Kidney (tissue), 14 donors: Measurements from ENCODE around the gene DCUN1D3. TPM values are rescaled to one million over a fixed set of nuclear protein-coding genes. Genes with fewer than 3 reads are reported as not detected.

Source experiments
- DNase-seq, 5 donors: peaks; one replicate each; pipeline ENCODE4 v3.0.0-alpha.2; 2013 to 2020
- FAIRE-seq: peaks from 2 replicates; lab custom pipeline; 2012; peaks lifted over from hg19 to GRCh38; lab: Jason Lieb, UNC
- H3K27ac ChIP-seq, 2 donors: one replicate each; pipeline ENCODE4 v1.7.0; 2013; ENCODE audit warnings: low read depth in 2 of 2, low read length in 2 of 2, inconsistent platforms in 1 of 2
- H3K27me3 ChIP-seq: one replicate; pipeline ENCODE4 v1.7.1; 2013; ENCODE audit warnings: low read length, inconsistent platforms; ENCODE audit not compliant: control insufficient read depth, insufficient read depth
- H3K36me3 ChIP-seq, 3 donors: one replicate each; pipeline versions ENCODE4 v1.7.0 to v1.7.1; 2013; ENCODE audit warnings: low read length in 3 of 3, control low read depth in 1 of 3, inconsistent platforms in 1 of 3; ENCODE audit not compliant: insufficient read depth in 3 of 3, control insufficient read depth in 2 of 3
- H3K4me1 ChIP-seq, 3 donors: one replicate each; pipeline versions ENCODE4 v1.7.0 to v1.7.1; 2013; ENCODE audit warnings: low read length in 3 of 3, inconsistent platforms in 1 of 3, low read depth in 1 of 3; ENCODE audit not compliant: control insufficient read depth in 2 of 3, insufficient read depth in 2 of 3
- H3K4me3 ChIP-seq, 3 donors: one replicate each; pipeline versions ENCODE4 v1.7.0 to v1.8.1; 2013; ENCODE audit warnings: low read length in 3 of 3, control low read depth in 1 of 3, inconsistent platforms in 1 of 3
- H3K9ac ChIP-seq, 3 donors: one replicate each; pipeline versions ENCODE4 v1.7.0 to v1.7.1; 2013; ENCODE audit warnings: low read length in 3 of 3, control low read depth in 1 of 3, inconsistent platforms in 1 of 3
- H3K9me3 ChIP-seq, 3 donors: one replicate each; pipeline versions ENCODE4 v1.7.0 to v1.7.1; 2013; ENCODE audit warnings: low read length in 3 of 3, control low read depth in 1 of 3, inconsistent platforms in 1 of 3; ENCODE audit not compliant: control insufficient read depth in 2 of 3, insufficient read depth in 1 of 3
- intact Hi-C: fragments of 100-400 bp; cut with DNase I; formaldehyde crosslinking; loops from one replicate; pipeline ENCODE4 v1.11.1; 2022
- polyA plus RNA-seq: library from polyadenylated mRNA; stranded (reverse); fragments of 350-450 nt; fragmentation: Illumina TruSeq; extraction: RNeasy Lipid Tissue Mini Kit (QIAGEN cat#74804); gene quantifications from one replicate; pipeline ENCODE4 v1.2.3, GENCODE V29; 2014; ENCODE audit warnings: low read depth, low replicate concordance; ENCODE audit not compliant: insufficient read depth
- total RNA-seq: library from RNA; stranded (reverse); fragmentation: NEBNext Ultra II Directional; extraction: Animal tissue kit (Norgen Biotek cat#: 25700); gene quantifications from one replicate; pipeline ENCODE4 v1.2.1, GENCODE V29; 2021
- TF ChIP-seq, protein P1 (sequence below): IDR thresholded peaks from 3 replicates; pipeline ENCODE4 v1.5.1; 2012; ENCODE audit warnings: mild to moderate bottlenecking, moderate library complexity, borderline replicate concordance; ENCODE audit not compliant: insufficient read depth; ENCODE audit errors: extremely low read depth
- donor health status: control.
- donor health status: control.
- donor health status: control.
- donor health status: control.
- donor health status: control.
- donor health status: DM: yes; HTN: yes; CAD: no.
- donor health status: Normal renal cell carcinoma (clear cell type).

Gene DCUN1D3
- total and polyA plus RNA-seq, 2 donors from 2014 or later = 3.5 to 16.3 TPM

DNA sequence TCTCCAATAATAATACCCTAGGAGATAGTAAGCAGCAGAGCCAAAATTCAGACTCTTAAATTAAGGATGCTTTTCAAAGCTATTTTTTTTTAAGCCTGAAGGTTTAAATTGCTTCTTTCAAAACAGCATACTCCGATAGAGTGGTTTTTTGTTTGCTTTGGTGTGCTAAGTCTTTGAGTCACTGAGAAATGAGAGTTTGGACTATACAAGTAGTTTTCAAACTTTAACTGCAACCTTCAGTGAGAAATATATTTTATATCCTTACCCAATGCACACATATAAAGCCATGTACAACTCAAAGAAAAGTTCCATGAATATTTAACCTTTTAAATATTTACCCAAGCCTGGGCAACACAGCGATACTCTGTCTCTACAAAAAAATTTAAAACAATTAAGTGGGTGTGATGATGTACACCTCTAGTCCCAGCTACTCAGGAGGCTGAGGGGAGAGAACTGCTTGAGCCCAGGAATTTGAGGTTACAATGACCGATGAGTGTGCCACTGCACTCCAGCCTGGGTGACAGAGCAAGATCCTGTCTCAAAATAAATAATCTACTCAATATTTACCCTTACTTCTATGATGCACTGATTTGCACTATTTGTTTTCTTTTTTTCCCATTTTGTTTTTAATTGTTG is 19.2 kb downstream of the DCUN1D3 start:
- intact Hi-C loops = no loop called here
- Histone ChIP-seq H3K27me3 (no peaks in the 10 kb centered on the region), H3K36me3 (no peaks in the 10 kb centered on the region), H3K27ac (no peak overlapping the region), H3K4me3 (no peak overlapping the region), H3K9me3 (no peaks in the 10 kb centered on the region), H3K9ac (no peak overlapping the region), H3K4me1 (peaks cover 6 to 44% (median 15%) of the 10 kb centered on the region in 3 donors)
- DNase-seq (no peak), FAIRE-seq (no peak)
- TF ChIP-seq, protein P1, sequence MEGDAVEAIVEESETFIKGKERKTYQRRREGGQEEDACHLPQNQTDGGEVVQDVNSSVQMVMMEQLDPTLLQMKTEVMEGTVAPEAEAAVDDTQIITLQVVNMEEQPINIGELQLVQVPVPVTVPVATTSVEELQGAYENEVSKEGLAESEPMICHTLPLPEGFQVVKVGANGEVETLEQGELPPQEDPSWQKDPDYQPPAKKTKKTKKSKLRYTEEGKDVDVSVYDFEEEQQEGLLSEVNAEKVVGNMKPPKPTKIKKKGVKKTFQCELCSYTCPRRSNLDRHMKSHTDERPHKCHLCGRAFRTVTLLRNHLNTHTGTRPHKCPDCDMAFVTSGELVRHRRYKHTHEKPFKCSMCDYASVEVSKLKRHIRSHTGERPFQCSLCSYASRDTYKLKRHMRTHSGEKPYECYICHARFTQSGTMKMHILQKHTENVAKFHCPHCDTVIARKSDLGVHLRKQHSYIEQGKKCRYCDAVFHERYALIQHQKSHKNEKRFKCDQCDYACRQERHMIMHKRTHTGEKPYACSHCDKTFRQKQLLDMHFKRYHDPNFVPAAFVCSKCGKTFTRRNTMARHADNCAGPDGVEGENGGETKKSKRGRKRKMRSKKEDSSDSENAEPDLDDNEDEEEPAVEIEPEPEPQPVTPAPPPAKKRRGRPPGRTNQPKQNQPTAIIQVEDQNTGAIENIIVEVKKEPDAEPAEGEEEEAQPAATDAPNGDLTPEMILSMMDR = no peak

DNA sequence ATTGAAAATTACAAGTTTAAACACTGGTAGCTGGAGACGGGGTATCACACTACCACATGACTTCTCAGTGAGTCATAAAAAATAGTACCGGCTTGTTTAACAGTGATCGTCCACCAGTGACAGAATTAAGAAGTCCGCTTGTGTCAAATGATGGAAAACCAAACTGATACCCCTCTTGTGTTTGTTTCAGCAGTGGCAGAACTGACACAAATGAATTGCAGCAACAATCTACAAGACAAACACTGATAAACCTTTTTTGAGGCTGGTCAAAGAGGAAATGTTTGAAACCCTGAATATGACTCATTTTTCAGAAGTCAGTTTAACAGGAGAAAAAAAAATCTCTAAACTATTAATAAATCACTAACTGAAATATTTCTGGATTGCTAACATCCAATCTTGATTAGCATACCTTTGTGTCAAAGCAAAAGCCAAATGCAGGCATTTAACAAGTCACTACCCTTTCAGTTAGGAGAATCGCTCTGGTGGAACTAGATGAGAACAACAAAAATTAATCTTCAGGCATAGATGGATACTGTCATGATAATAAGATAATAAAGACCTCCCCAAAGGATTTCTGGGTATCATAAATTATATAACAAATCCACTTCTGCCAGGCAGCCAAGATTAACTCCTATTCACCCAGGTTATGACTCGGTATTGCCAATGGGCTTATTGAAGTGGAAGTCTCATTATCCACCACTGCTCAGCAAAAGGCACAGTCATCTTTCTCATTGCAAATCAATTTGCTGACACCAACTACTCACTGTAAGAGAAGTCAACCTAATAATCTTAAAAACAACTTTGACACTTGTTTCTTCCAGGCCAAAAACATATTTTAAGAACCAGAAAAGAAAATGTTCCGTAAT is 20.8 kb downstream of the DCUN1D3 start:
- peaks cover 5 to 51% (median 13%) of the 10 kb centered on the region in 3 donors for H3K4me1 ChIP-seq
- TF ChIP-seq, protein P1 = no peak
- no peak for FAIRE-seq
- peak overlapping the region in 2 of 3 donors; percentile 2 to 27 for H3K4me3 ChIP-seq
- peak in 2 of 5 donors; percentile 23 to 39 for DNase-seq
- peak overlapping the region; percentile 10 to 81 for H3K27ac ChIP-seq
- no peak overlapping the region for H3K9ac ChIP-seq
- no peaks in the 10 kb centered on the region for H3K27me3 ChIP-seq
- no peaks in the 10 kb centered on the region for H3K36me3 ChIP-seq
- H3K9me3 ChIP-seq = no peaks in the 10 kb centered on the region
- intact Hi-C loops = no loop called here

DNA sequence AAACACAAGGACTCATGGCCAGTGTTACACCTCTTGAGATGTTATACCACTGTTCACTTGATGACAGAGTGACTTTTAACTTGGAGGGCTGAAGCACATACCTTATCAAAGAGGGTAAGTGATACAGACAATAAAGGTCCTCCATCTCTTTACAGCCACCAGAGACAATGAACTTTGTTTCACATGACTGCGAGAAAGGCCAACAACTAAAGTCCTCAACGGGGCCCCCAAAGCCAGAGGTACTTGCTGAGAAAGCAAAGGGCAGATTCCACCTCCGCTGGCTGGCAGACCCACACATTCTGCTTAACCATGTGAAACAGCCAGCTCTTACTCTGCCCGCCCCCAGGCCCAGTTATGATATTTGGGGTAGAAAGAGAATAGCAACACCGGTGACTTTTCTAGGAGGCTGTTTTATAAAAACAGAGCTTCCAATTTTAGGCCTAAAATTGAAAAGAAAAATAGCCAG is 21.4 kb downstream of the DCUN1D3 start:
- TF ChIP-seq, protein P1 = no peak
- peak in 4 of 5 donors; percentile 60 to 84 (median 76) for DNase-seq
- peak overlapping the region; percentile 35 to 81 for H3K27ac ChIP-seq

More for the DNA sequence above, 21.4 kb downstream of the DCUN1D3 start:
- Histone ChIP-seq H3K9me3 (no peaks in the 10 kb centered on the region), H3K36me3 (no peaks in the 10 kb centered on the region), H3K4me3 (peak overlapping the region in 2 of 3 donors; percentile 20 to 27), H3K9ac (peak overlapping the region in 1 of 3 donors; percentile 4), H3K4me1 (peaks cover 2 to 46% (median 11%) of the 10 kb centered on the region in 3 donors), H3K27me3 (no peaks in the 10 kb centered on the region)
- intact Hi-C loops = no loop called here
- FAIRE-seq = no peak
